Fibroblast of villous mesenchyme (primary cell): ENCODE data around the gene MAGI2. TPM values are rescaled to one million over a fixed set of nuclear protein-coding genes. Genes with fewer than 3 reads are reported as not detected.

ENCODE experiments used
- DNase-seq: peaks from one replicate; pipeline ENCODE4 v3.0.0-alpha.2; 2010; ENCODE audit warnings: low read depth
- H3K4me3 ChIP-seq: 2 replicates; pipeline ENCODE4 v1.5.1; 2011; ENCODE audit warnings: low read depth, mild to moderate bottlenecking, low read length
- CTCF ChIP-seq: IDR thresholded peaks from 2 replicates; pipeline ENCODE4 v1.5.1; 2012; ENCODE audit warnings: low read depth, mild to moderate bottlenecking, low read length; ENCODE audit not compliant: insufficient read depth
- total RNA-seq: library from RNA; depleted of rRNA; stranded (reverse); fragments of >200 nt; gene quantifications from 2 replicates; pipeline ENCODE4 v1.2.3, GENCODE V29; 2012

Gene MAGI2
- total RNA-seq, 1 donor, result 24.6 TPM

- no peak for DNase-seq
- TF ChIP-seq CTCF, result no peak
- H3K4me3 ChIP-seq, result no peak overlapping the region
These were observed 1331.6 kb downstream of the MAGI2 start for GRCh38 chr7:78121888-78122287.

DNA sequence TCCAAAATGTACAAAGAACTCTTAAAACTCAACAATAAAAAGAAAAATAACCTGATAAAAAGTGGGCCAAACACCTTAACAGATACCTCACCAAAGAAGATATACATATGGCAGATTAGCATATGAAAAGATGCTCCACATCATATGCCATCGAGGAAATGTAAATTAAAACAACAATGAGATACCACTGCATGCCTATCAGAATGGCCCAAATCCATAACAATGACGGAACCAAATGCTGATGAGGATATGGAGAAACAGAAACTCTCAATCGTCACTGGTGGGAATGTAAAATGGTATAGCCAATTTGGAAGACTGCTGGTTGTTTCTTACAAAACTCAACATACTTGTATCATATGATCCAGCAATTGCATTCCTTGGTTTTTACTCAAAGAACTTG lies 1335.0 kb downstream of the MAGI2 start:
- TF ChIP-seq CTCF, result no peak
- no peak for DNase-seq
- H3K4me3 ChIP-seq, result no peak overlapping the region

GRCh38 chr7:78115876-78116275 lies 1337.6 kb downstream of the MAGI2 start:
- DNase-seq, result no peak
- TF ChIP-seq CTCF, result no peak
- no peak overlapping the region for H3K4me3 ChIP-seq

DNA sequence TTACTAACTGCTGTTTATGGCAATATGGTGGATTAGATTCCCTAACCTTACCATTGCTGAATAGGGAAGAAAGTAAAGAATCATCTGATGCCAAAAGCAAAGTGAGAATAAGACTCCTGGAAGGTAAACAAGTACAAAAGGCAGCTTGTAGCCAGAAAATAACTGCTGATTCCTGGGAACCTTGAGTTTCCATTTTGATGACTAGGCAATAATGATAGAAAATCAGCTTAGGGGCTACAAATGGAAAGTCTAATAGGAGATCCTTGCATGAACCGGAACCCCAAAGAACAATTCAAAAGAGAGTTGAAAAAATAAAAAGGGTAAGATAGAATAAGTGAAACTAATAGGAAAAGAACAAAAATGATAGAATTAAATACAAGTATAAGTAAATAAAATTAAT lies 1338.5 kb downstream of the MAGI2 start:
- no peak for TF ChIP-seq CTCF
- no peak overlapping the region for H3K4me3 ChIP-seq
- no peak for DNase-seq

DNA sequence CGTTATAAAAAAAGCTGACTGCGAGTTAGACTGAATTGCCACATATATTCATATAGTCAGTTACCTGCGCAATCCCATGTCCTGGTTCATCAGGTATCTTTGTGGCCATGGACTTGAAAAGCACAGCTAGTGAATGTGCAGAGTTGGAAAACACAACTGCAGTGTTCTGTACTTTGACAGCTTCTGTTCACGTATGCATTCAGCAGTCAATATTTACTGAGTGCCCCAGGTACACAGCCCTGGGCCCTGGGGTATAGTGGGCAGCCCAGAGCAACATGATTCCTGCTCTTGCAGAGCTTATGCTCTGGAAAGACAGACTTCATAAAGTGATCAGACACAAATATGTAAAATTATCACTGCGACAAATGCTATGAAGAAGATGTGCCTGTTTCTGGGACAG lies 1341.0 kb downstream of the MAGI2 start:
- TF ChIP-seq CTCF, result no peak

DNA sequence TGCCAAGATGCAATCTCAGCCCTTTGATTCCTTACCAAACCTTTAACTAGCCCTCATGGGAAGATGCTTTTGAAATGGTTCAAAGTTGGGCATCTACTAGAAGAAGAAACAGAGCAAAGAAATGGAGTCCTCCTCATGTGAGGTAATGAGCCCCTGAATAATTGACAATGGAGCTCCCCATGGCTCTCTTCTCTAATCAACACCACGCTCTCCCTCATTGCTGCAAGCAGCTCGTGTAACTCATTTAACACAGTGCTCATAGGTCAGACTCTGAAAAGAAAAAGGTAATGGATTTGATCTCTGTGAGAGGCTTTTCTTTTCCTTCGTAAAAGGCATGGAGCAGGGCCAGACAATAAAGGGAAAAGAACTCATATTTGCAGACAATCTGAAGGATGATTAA lies 1342.1 kb downstream of the MAGI2 start:
- no peak overlapping the region for H3K4me3 ChIP-seq
- DNase-seq, result no peak
- TF ChIP-seq CTCF, result no peak

More for the DNA sequence above, 1341.0 kb downstream of the MAGI2 start:
- DNase-seq, result no peak
- no peak overlapping the region for H3K4me3 ChIP-seq

- DNase-seq, result no peak
- no peak for TF ChIP-seq CTCF
- H3K4me3 ChIP-seq, result no peak overlapping the region
These were observed 1350.0 kb downstream of the MAGI2 start for GRCh38 chr7:78103475-78103874.
